Esophagus squamous epithelium (tissue), 4 donors: ENCODE measurements around the gene EPB42.

Experiments used
- CTCF ChIP-seq, 6 experiments: fragments of 450-650 bp in 4 of 6; fragments of 200-600 bp in 2 of 6; sonication (generic) in 2 of 6; IDR thresholded peaks; one replicate each; pipeline ENCODE4 v1.5.1; 2016 to 2019; ENCODE audit warnings: antibody characterized with exemption in 6 of 6, mild to moderate bottlenecking in 4 of 6, moderate library complexity in 4 of 6
- POLR2A ChIP-seq, 4 donors: fragments of 450-650 bp; IDR thresholded peaks; one replicate each; pipeline ENCODE4 v1.6.1; 2017; ENCODE audit warnings: antibody characterized with exemption in 4 of 4, mild to moderate bottlenecking in 4 of 4, moderate library complexity in 3 of 4

- TF ChIP-seq CTCF (IDR thresholded peaks at IDR 0.05) = no peak
- no peak for TF ChIP-seq POLR2A (IDR thresholded peaks at IDR 0.05)
Observed at GRCh38 chr15:43206054-43206453, 14.8 kb downstream of the EPB42 start.
